ENCODE measurements around the gene CYP4F22. TPM values are rescaled to one million over a fixed set of nuclear protein-coding genes. Genes with fewer than 3 reads are reported as not detected.

CYP4F22 gene
- total RNA-seq, 1 donor from 2014 or later, result not detected

- intact Hi-C loops (cut with micrococcal nuclease), result no loop called here
- DNase-seq (no peak), ATAC-seq (no peak)
Observed at GRCh38 chr19:15595069-15595468, 86.7 kb downstream of the CYP4F22 start.

Other genes with a start within 250 kb of the CYP4F22 start
- 67.4 TPM for gene BRD4, start 176.0 kb upstream of the CYP4F22 start, total RNA-seq
- gene AKAP8, start 128.7 kb upstream of the CYP4F22 start, total RNA-seq, result 24.0 TPM
- 82.5 TPM for gene AKAP8L, start 89.5 kb upstream of the CYP4F22 start, total RNA-seq
- gene WIZ, start 58.6 kb upstream of the CYP4F22 start, total RNA-seq, result 32.2 TPM
- 2.0 TPM for gene RASAL3, start 44.0 kb upstream of the CYP4F22 start, total RNA-seq
- not detected for gene PGLYRP2, start 29.0 kb upstream of the CYP4F22 start, total RNA-seq
- not detected for gene CYP4F8, start 106.7 kb downstream of the CYP4F22 start, total RNA-seq
- 0.79 TPM for gene CYP4F3, start 132.4 kb downstream of the CYP4F22 start, total RNA-seq
- gene CYP4F12, start 164.6 kb downstream of the CYP4F22 start, total RNA-seq, result 3.4 TPM
- not detected for gene OR10H2, start 219.5 kb downstream of the CYP4F22 start, total RNA-seq
- not detected for gene OR10H3, start 229.5 kb downstream of the CYP4F22 start, total RNA-seq

Measured in left ventricle myocardium superior (tissue), 1 donor.